ENCODE data around the gene LKAAEAR1. TPM values are rescaled to one million over a fixed set of nuclear protein-coding genes. Genes with fewer than 3 reads are reported as not detected.

The LKAAEAR1 gene
- total and polyA plus RNA-seq, 2 of the 13 experiments (the other 11 are each of a cell fraction or from before 2014, with no cell fraction given): not detected

GRCh38 chr20:64041040-64041780, 43.0 kb downstream of the LKAAEAR1 start (continued):
- TF ChIP-seq FOXC1 (CRISPR knock-in tag; IDR thresholded peaks at IDR 0.05; ENCODE audit: borderline replicate concordance) (0 out of 2 replicates have a peak, but pooled peaks have one; percentile 3), SKIL (CRISPR knock-in tag; IDR thresholded peaks at IDR 0.05; ENCODE audit: borderline replicate concordance) (no peak), STAG1 (CRISPR knock-in tag; IDR thresholded peaks at IDR 0.05) (0 out of 2 replicates have a peak, but pooled peaks have one; percentile 2), ZNF775 (CRISPR knock-in tag; IDR thresholded peaks at IDR 0.05; ENCODE audit: borderline replicate concordance) (peak; percentile 80; the same call in 1 of the 2 replicates), HOXA7 (CRISPR knock-in tag; IDR thresholded peaks at IDR 0.05) (no peak), CENPX (CRISPR knock-in tag; IDR thresholded peaks at IDR 0.05) (no peak), ZNF101 (CRISPR knock-in tag; IDR thresholded peaks at IDR 0.05; ENCODE audit: borderline replicate concordance, low read depth) (0 out of 2 replicates have a peak, but pooled peaks have one; percentile 62), GABPB1 (CRISPR knock-in tag; IDR thresholded peaks at IDR 0.05) (peak; percentile 74), KMT2B (CRISPR knock-in tag; IDR thresholded peaks at IDR 0.05) (no peak), ZNF564 (CRISPR knock-in tag; IDR thresholded peaks at IDR 0.05) (peak; percentile 71; the same call in 1 of the 2 replicates), ZNF567 (CRISPR knock-in tag; IDR thresholded peaks at IDR 0.05; ENCODE audit: borderline replicate concordance) (no peak), E2F1 (CRISPR knock-in tag; IDR thresholded peaks at IDR 0.05) (no peak), ZNF318 (CRISPR knock-in tag; IDR thresholded peaks at IDR 0.05) (peak; percentile 44), HNRNPK (IDR thresholded peaks at IDR 0.05; ENCODE audit: low read depth, low read length, poor library complexity, severe bottlenecking) (no peak), ISL2 (CRISPR knock-in tag; IDR thresholded peaks at IDR 0.05) (peak; percentile 45), FOSL1 (CRISPR knock-in tag; IDR thresholded peaks at IDR 0.05; ENCODE audit: borderline replicate concordance) (no peak)

Data from HepG2 (cell line).